Dendritic cell treated with granulocyte-macrophage colony-stimulating factor and Interleukin-4, amounts not matched to agents 40 ng/mL and 50 ng/mL, for 4 days (primary cell): ENCODE measurements around the gene CD86.
A peak's percentile ranks its signal among the peaks of the same experiment; 100 is the strongest.

ENCODE experiments used
- H3K27ac Mint-ChIP-seq: one replicate; pipeline ENCODE4 v1.8.0; 2022; ENCODE audit warnings: mild to moderate bottlenecking, mixed read lengths
- H3K27me3 Mint-ChIP-seq: one replicate; pipeline ENCODE4 v1.8.0; 2022; ENCODE audit warnings: mild to moderate bottlenecking, mixed read lengths
- H3K36me3 Mint-ChIP-seq: one replicate; pipeline ENCODE4 v1.8.0; 2022; ENCODE audit warnings: low read depth, mixed read lengths
- H3K4me1 Mint-ChIP-seq: one replicate; pipeline ENCODE4 v1.8.0; 2022; ENCODE audit warnings: low read depth, mixed read lengths
- H3K4me3 Mint-ChIP-seq: one replicate; pipeline ENCODE4 v1.8.0; 2022; ENCODE audit warnings: mild to moderate bottlenecking, moderate library complexity, mixed read lengths
- H3K9me3 Mint-ChIP-seq: one replicate; pipeline ENCODE4 v1.8.0; 2022; ENCODE audit warnings: mixed read lengths
- intact Hi-C: fragments of 100-400 bp; cut with micrococcal nuclease; formaldehyde crosslinking; loops from one replicate; pipeline ENCODE4 v1.15.0; 2022

The CD86 gene

GRCh38 chr3:122091602-122092295 lies 36.6 kb downstream of the CD86 start:
- intact Hi-C loops, result loop anchor here (5.0 kb wide), 2 partner anchors 34 to 94 kb away; partner anchors contain the start of gene CD86
- H3K27ac Mint-ChIP-seq, result peak overlapping the region; percentile 81

GRCh38 chr3:122092460-122093165 lies 37.5 kb downstream of the CD86 start:
- Mint-ChIP-seq H3K36me3 (peaks cover 55% of the 10 kb centered on the region), H3K9me3 (no peaks in the 10 kb centered on the region), H3K4me1 (peaks cover 39% of the 10 kb centered on the region), H3K27ac (peak overlapping the region; percentile 81), H3K27me3 (no peaks in the 10 kb centered on the region), H3K4me3 (peak overlapping the region; percentile 48)
- intact Hi-C loops, result loop anchor here (5.0 kb wide), 2 partner anchors 35 to 95 kb away; partner anchors contain the start of gene CD86

More at GRCh38 chr3:122091602-122092295, 36.6 kb downstream of the CD86 start:
- Mint-ChIP-seq H3K4me3 (no peak overlapping the region), H3K27me3 (no peaks in the 10 kb centered on the region), H3K9me3 (no peaks in the 10 kb centered on the region), H3K36me3 (peaks cover 63% of the 10 kb centered on the region), H3K4me1 (peaks cover 48% of the 10 kb centered on the region)

- H3K4me3 Mint-ChIP-seq, result no peak overlapping the region
- no peaks in the 10 kb centered on the region for H3K27me3 Mint-ChIP-seq
- peak overlapping the region; percentile 22 for H3K27ac Mint-ChIP-seq
- H3K36me3 Mint-ChIP-seq, result peaks cover 49% of the 10 kb centered on the region
- intact Hi-C loops, result loop anchor here (5.0 kb wide), 2 partner anchors 37 to 97 kb away; partner anchors contain the start of gene CD86
- H3K9me3 Mint-ChIP-seq, result no peaks in the 10 kb centered on the region
- H3K4me1 Mint-ChIP-seq, result peaks cover 29% of the 10 kb centered on the region
Measured at GRCh38 chr3:122094125-122094524, 39.0 kb downstream of the CD86 start.

GRCh38 chr3:122094693-122095092 lies 39.5 kb downstream of the CD86 start:
- H3K27ac Mint-ChIP-seq, result no peak overlapping the region
- H3K27me3 Mint-ChIP-seq, result no peaks in the 10 kb centered on the region
- no peaks in the 10 kb centered on the region for H3K9me3 Mint-ChIP-seq
- intact Hi-C loops, result loop anchor here (5.0 kb wide), 2 partner anchors 37 to 97 kb away; partner anchors contain the start of gene CD86
- H3K4me1 Mint-ChIP-seq, result peaks cover 28% of the 10 kb centered on the region
- peaks cover 47% of the 10 kb centered on the region for H3K36me3 Mint-ChIP-seq
- no peak overlapping the region for H3K4me3 Mint-ChIP-seq

- no peaks in the 10 kb centered on the region for H3K27me3 Mint-ChIP-seq
- peaks cover 51% of the 10 kb centered on the region for H3K36me3 Mint-ChIP-seq
- H3K4me3 Mint-ChIP-seq, result no peak overlapping the region
- H3K4me1 Mint-ChIP-seq, result peaks cover 13% of the 10 kb centered on the region
- H3K27ac Mint-ChIP-seq, result no peak overlapping the region
- H3K9me3 Mint-ChIP-seq, result no peaks in the 10 kb centered on the region
- intact Hi-C loops, result no loop called here
Measured at GRCh38 chr3:122097141-122097540, 42.0 kb downstream of the CD86 start.

GRCh38 chr3:122098611-122099010 lies 43.4 kb downstream of the CD86 start:
- Mint-ChIP-seq H3K9me3 (no peaks in the 10 kb centered on the region), H3K27me3 (no peaks in the 10 kb centered on the region), H3K27ac (no peak overlapping the region), H3K36me3 (peaks cover 47% of the 10 kb centered on the region), H3K4me3 (no peak overlapping the region), H3K4me1 (peaks cover 17% of the 10 kb centered on the region)
- intact Hi-C loops, result no loop called here

- H3K27ac Mint-ChIP-seq, result no peak overlapping the region
- peaks cover 22% of the 10 kb centered on the region for H3K4me1 Mint-ChIP-seq
- H3K36me3 Mint-ChIP-seq, result peaks cover 47% of the 10 kb centered on the region
- H3K9me3 Mint-ChIP-seq, result no peaks in the 10 kb centered on the region
- no peaks in the 10 kb centered on the region for H3K27me3 Mint-ChIP-seq
- intact Hi-C loops, result no loop called here
- no peak overlapping the region for H3K4me3 Mint-ChIP-seq
Measured at GRCh38 chr3:122099255-122099654, 44.1 kb downstream of the CD86 start.

GRCh38 chr3:122100083-122100482 lies 44.9 kb downstream of the CD86 start:
- Mint-ChIP-seq H3K4me1 (peaks cover 22% of the 10 kb centered on the region), H3K27ac (no peak overlapping the region), H3K4me3 (no peak overlapping the region), H3K9me3 (no peaks in the 10 kb centered on the region), H3K27me3 (no peaks in the 10 kb centered on the region), H3K36me3 (peaks cover 45% of the 10 kb centered on the region)
- intact Hi-C loops, result loop anchor here (2.0 kb wide), 2 partner anchors 201 to 553 kb away; no protein-coding TSS in a partner anchor

GRCh38 chr3:122100591-122101463 lies 45.7 kb downstream of the CD86 start:
- H3K4me1 Mint-ChIP-seq, result peaks cover 22% of the 10 kb centered on the region
- no peaks in the 10 kb centered on the region for H3K9me3 Mint-ChIP-seq
- H3K4me3 Mint-ChIP-seq, result no peak overlapping the region
- no peak overlapping the region for H3K27ac Mint-ChIP-seq
- no peaks in the 10 kb centered on the region for H3K27me3 Mint-ChIP-seq
- intact Hi-C loops, result loop anchor here (2.0 kb wide), 2 partner anchors 200 to 554 kb away; no protein-coding TSS in a partner anchor
- H3K36me3 Mint-ChIP-seq, result peaks cover 42% of the 10 kb centered on the region

GRCh38 chr3:122101646-122102045 lies 46.5 kb downstream of the CD86 start:
- Mint-ChIP-seq H3K27me3 (no peaks in the 10 kb centered on the region), H3K9me3 (no peaks in the 10 kb centered on the region), H3K36me3 (peaks cover 49% of the 10 kb centered on the region), H3K27ac (peak overlapping the region; percentile 57), H3K4me1 (peaks cover 22% of the 10 kb centered on the region), H3K4me3 (no peak overlapping the region)
- intact Hi-C loops, result loop anchor here (2.0 kb wide), 3 partner anchors 155 to 555 kb away; no protein-coding TSS in a partner anchor

GRCh38 chr3:122102191-122102935 lies 47.2 kb downstream of the CD86 start:
- Mint-ChIP-seq H3K27me3 (no peaks in the 10 kb centered on the region), H3K36me3 (peaks cover 56% of the 10 kb centered on the region), H3K9me3 (no peaks in the 10 kb centered on the region), H3K4me1 (peaks cover 22% of the 10 kb centered on the region), H3K4me3 (no peak overlapping the region), H3K27ac (peak overlapping the region; percentile 57)
- intact Hi-C loops, result loop anchor here (2.0 kb wide), 1 partner anchor 154 kb away; no protein-coding TSS in a partner anchor

GRCh38 chr3:122103821-122104514 lies 48.8 kb downstream of the CD86 start:
- H3K27ac Mint-ChIP-seq, result peak overlapping the region; percentile 57
- no peaks in the 10 kb centered on the region for H3K9me3 Mint-ChIP-seq
- H3K36me3 Mint-ChIP-seq, result peaks cover 73% of the 10 kb centered on the region
- peaks cover 22% of the 10 kb centered on the region for H3K4me1 Mint-ChIP-seq
- no peaks in the 10 kb centered on the region for H3K27me3 Mint-ChIP-seq
- intact Hi-C loops, result loop anchor here (2.0 kb wide), 1 partner anchor 153 kb away; no protein-coding TSS in a partner anchor
- no peak overlapping the region for H3K4me3 Mint-ChIP-seq
